Stimulated activated naive CD8-positive, alpha-beta T cell treated with anti-CD3 and anti-CD28 coated beads, Interleukin-15, amount 100 ng/mL, for 72 hours (primary cell): ENCODE measurements around the gene AP2A1.
"Not testable (repeated sequence)": the region's sequence is repeated elsewhere in the genome, so short reads cannot be mapped to it uniquely, and the experiment has no call there.

Experiments
- ATAC-seq: fragments of 150-1000 bp; cut with Tn5 transposase; 2 replicates; pipeline ENCODE4 v1.10.0; 2021; ENCODE audit warnings: mild to moderate bottlenecking, moderate library complexity
- DNase-seq, 2 donors: peaks; one replicate each; pipeline ENCODE4 v3.0.0; 2021 to 2022
- H3K27ac Mint-ChIP-seq, 2 donors: one replicate each; pipeline ENCODE4 v1.8.0; 2022; ENCODE audit warnings: mild to moderate bottlenecking in 2 of 2, mixed read lengths in 2 of 2, moderate library complexity in 2 of 2
- H3K27me3 Mint-ChIP-seq: one replicate; pipeline ENCODE4 v1.8.0; 2022; ENCODE audit warnings: mixed read lengths
- H3K4me1 Mint-ChIP-seq: one replicate; pipeline ENCODE4 v1.8.0; 2022; ENCODE audit warnings: mild to moderate bottlenecking, mixed read lengths
- H3K4me3 Mint-ChIP-seq, 2 donors: one replicate each; pipeline ENCODE4 v1.8.0; 2022; ENCODE audit warnings: mild to moderate bottlenecking in 2 of 2, mixed read lengths in 2 of 2, moderate library complexity in 1 of 2
- H3K9me3 Mint-ChIP-seq, 2 donors: one replicate each; pipeline ENCODE4 v1.8.0; 2022; ENCODE audit warnings: mixed read lengths in 2 of 2

AP2A1 gene

GRCh38 chr19:49766930-49767299, at the start of gene AP2A1:
Gene AP2A1, plus strand, starts transcription at chr19:49767001. Its CDS starts 133 bp downstream, at chr19:49767134.
- Mint-ChIP-seq H3K9me3 (no peaks in the 10 kb centered on the region), H3K4me1 (peaks cover 25% of the 10 kb centered on the region), H3K27me3 (no peaks in the 10 kb centered on the region), H3K4me3 (peak within 1 kb of the TSS; percentile 97 to 98), H3K27ac (peak within 1 kb of the TSS; percentile 89 to 96)
- ATAC-seq = peak; percentile 13
- DNase-seq = no peak

DNA sequence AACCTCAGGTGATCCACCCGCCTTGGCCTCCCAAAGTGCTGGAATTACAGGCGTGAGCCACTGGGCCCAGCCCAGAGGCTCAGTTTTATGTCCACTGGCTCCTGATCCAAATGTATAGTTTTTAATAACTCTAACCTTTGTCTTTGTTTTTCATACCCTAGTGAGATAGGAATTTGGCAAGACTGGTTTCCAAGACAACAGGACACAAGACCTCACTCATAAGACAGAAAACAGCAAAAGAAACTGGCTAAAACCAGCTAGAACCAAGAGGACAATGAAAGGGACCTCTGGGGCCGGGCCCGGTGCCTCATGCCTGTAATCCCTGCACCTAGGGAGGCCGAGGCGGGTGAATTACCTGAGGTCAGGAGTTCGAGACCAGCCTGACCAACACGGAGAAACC, 48.3 kb upstream of the AP2A1 start:
- no peaks in the 10 kb centered on the region for H3K9me3 Mint-ChIP-seq
- H3K4me3 Mint-ChIP-seq = peak overlapping the region; percentile 93 to 94
- ATAC-seq (no peak), DNase-seq (no peak)
- no peaks in the 10 kb centered on the region for H3K27me3 Mint-ChIP-seq
- peaks cover 19% of the 10 kb centered on the region for H3K4me1 Mint-ChIP-seq
- no peak overlapping the region for H3K27ac Mint-ChIP-seq

DNA sequence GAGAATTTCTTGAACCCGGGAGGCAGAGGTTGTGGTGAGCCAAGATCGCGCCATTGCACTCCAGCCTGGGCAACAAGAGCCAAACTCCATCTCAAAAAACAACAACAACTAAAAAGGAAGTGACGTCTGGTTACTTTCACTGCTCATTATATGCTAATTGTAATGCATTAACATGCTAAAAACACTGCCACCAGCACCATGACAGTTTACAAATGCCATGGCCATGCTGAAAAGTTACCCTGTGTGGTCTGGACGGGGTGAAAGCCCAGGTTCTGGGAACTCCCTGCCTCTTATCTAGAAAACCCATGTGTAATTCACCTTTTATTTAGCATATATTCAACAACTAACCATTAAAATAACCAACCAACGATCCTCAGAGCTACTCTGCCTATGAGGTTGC, 47.8 kb upstream of the AP2A1 start:
- Mint-ChIP-seq H3K27me3 (no peaks in the 10 kb centered on the region), H3K4me3 (no peak overlapping the region), H3K4me1 (peaks cover 19% of the 10 kb centered on the region), H3K9me3 (no peaks in the 10 kb centered on the region), H3K27ac (no peak overlapping the region)
- no peak for ATAC-seq
- no peak for DNase-seq

- DNase-seq, H3K4me3 Mint-ChIP-seq, H3K27ac Mint-ChIP-seq, H3K27me3 Mint-ChIP-seq, H3K9me3 Mint-ChIP-seq, ATAC-seq: not testable (repeated sequence)
- H3K4me1 Mint-ChIP-seq = peaks cover 19% of the 10 kb centered on the region
These were observed 47.4 kb upstream of the AP2A1 start for GRCh38 chr19:49719420-49719819.

DNA sequence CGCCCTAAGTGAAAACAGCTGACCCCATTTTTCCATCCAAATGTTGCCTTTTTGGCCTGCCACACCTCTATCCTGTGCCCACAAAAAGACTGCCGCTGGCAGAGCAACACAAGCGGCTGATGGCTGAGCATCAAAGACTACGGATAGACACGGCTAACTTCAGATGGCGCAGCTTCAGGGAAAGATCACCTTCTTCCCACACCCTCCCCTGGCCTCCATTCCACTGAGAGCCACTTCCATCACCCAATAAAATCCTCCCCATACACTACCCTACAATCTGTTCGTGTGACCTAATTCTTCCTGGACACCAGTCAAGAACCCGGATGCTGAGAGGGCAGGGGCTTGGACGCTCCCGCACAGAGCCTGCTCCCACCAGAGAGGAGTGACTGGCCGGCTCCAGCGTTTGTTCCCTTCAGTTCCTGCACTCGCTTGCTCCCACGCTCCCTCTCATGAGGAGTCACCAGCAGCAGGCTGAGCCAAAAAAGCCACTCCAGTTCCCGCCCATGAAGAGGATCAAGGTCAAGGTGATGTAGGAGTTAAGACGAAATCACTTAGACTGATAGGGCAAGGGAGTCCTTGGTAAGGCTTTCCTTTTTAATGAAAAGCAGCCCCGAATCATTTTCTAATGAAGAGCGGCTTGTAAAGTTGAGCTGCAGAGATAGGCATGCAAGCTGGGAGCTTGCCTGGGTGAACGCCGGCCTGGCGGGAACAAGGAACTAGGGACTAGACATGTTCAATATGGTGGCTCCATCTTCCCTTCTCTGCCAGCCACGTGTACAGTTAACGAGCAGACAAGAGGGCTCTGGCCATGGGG, 39.4 kb upstream of the AP2A1 start:
- Mint-ChIP-seq H3K9me3 (no peaks in the 10 kb centered on the region), H3K27ac (no peak overlapping the region), H3K4me1 (no peaks in the 10 kb centered on the region), H3K27me3 (no peaks in the 10 kb centered on the region), H3K4me3 (no peak overlapping the region)
- ATAC-seq = no peak
- DNase-seq = no peak

DNA sequence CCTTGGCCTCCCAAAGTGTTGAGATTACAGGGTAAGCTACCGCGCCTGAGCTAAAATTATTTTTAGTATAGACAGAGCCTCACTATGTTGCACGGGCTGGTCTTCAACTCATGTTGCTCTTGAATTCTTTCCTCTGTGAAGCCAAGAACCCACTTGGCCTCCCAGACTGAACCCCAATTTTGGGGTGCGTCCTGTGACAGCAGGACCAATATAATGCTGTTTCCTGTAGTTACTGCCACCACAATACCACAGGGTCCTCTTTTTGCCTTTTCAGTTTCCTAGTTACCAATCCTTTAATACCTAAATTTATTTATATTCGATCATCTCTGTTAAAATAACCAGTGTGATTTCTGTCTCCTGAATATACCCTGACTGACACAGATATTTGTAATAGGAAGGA, 36.6 kb upstream of the AP2A1 start:
- Mint-ChIP-seq H3K27ac (no peak overlapping the region), H3K27me3 (no peaks in the 10 kb centered on the region), H3K4me3 (no peak overlapping the region), H3K4me1 (no peaks in the 10 kb centered on the region), H3K9me3 (no peaks in the 10 kb centered on the region)
- no peak for DNase-seq
- no peak for ATAC-seq

DNA sequence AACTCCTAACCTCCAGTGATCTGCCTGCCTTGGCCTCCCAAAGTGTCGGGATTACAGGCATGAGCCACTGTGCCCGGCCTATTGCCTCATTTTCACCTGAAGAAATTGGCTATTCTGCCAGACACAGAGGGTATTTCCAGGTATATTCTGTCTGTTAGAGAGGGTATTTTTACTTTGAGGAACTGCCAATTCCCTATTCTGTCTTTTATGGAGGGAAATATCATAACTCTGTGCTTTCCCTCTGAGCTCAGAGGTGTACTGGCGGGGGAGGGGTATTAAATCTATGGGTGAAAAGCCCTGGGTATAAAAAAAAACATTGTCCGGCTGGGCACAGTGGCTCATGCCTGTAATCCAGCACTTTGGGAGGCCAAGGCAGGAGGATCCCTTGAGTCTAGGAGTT, 28.5 kb upstream of the AP2A1 start:
- H3K27ac Mint-ChIP-seq = no peak overlapping the region
- DNase-seq (no peak), ATAC-seq (no peak)
- peaks cover 6% of the 10 kb centered on the region for H3K4me1 Mint-ChIP-seq
- no peaks in the 10 kb centered on the region for H3K27me3 Mint-ChIP-seq
- no peaks in the 10 kb centered on the region for H3K9me3 Mint-ChIP-seq
- no peak overlapping the region for H3K4me3 Mint-ChIP-seq

DNA sequence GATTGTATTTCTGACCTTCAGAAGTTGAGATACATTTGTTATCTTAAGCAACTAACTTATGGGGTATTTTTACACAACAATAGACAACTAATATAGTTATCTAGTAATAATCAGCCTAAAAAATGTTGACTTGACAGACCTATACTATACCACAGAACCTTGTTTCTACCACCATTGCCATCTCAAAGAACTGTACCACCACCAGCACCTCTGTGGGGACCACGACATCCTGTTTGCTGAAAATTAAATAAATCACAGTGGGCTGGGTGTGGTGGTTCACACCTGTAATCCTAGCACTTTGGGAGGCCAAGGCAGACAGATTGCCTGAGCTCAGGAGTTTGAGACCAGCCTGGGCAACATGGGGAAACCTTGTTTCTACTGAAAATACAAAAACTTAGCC, 27.7 kb upstream of the AP2A1 start:
- no peak for DNase-seq
- Mint-ChIP-seq H3K27ac (no peak overlapping the region), H3K4me3 (no peak overlapping the region), H3K27me3 (no peaks in the 10 kb centered on the region), H3K9me3 (no peaks in the 10 kb centered on the region), H3K4me1 (peaks cover 6% of the 10 kb centered on the region)
- ATAC-seq = no peak

GRCh38 chr19:49739933-49740332, 26.9 kb upstream of the AP2A1 start:
- DNase-seq (no peak), ATAC-seq (no peak)
- Mint-ChIP-seq H3K4me3 (no peak overlapping the region), H3K4me1 (peaks cover 6% of the 10 kb centered on the region), H3K9me3 (no peaks in the 10 kb centered on the region), H3K27ac (no peak overlapping the region), H3K27me3 (no peaks in the 10 kb centered on the region)

GRCh38 chr19:49741210-49741844, 25.5 kb upstream of the AP2A1 start:
- no peak overlapping the region for H3K27ac Mint-ChIP-seq
- H3K27me3 Mint-ChIP-seq = no peaks in the 10 kb centered on the region
- H3K4me3 Mint-ChIP-seq = no peak overlapping the region
- no peak for ATAC-seq
- peaks cover 12% of the 10 kb centered on the region for H3K4me1 Mint-ChIP-seq
- H3K9me3 Mint-ChIP-seq = no peaks in the 10 kb centered on the region
- DNase-seq = no peak

DNA sequence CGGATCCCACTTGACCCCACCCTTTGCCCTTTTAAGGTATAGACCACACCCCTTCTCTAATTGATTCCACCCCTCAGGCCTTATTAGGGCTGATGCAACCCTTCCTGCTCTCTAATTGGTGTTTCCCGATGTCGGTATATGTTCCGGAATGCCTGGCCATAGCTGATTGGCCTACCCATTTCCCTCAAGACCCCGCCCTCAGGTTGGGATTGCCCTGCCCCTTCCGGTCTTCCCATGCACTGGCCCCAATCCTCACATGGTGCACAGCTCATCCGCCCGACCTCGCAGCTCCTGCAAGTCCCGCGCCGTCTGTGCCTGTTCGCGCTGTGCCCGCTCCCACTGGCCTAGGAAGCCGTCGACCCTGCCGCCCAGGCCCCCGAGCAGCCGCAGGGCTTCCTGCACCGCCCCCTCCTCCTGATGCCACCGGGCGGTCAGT, 21.8 kb upstream of the AP2A1 start:
- Mint-ChIP-seq H3K27me3 (peaks cover 9% of the 10 kb centered on the region), H3K4me1 (peaks cover 11% of the 10 kb centered on the region), H3K4me3 (no peak overlapping the region), H3K9me3 (no peaks in the 10 kb centered on the region), H3K27ac (no peak overlapping the region)
- DNase-seq (no peak), ATAC-seq (no peak)

- ATAC-seq = peak; percentile 53
- Mint-ChIP-seq H3K4me3 (peak overlapping the region in 1 of 2 donors; percentile 35), H3K27me3 (peaks cover 9% of the 10 kb centered on the region), H3K9me3 (no peaks in the 10 kb centered on the region), H3K27ac (peak overlapping the region; percentile 52 to 76), H3K4me1 (peaks cover 11% of the 10 kb centered on the region)
- peak; percentile 52 to 61 for DNase-seq
These were observed 20.4 kb upstream of the AP2A1 start for GRCh38 chr19:49746206-49746958.

DNA sequence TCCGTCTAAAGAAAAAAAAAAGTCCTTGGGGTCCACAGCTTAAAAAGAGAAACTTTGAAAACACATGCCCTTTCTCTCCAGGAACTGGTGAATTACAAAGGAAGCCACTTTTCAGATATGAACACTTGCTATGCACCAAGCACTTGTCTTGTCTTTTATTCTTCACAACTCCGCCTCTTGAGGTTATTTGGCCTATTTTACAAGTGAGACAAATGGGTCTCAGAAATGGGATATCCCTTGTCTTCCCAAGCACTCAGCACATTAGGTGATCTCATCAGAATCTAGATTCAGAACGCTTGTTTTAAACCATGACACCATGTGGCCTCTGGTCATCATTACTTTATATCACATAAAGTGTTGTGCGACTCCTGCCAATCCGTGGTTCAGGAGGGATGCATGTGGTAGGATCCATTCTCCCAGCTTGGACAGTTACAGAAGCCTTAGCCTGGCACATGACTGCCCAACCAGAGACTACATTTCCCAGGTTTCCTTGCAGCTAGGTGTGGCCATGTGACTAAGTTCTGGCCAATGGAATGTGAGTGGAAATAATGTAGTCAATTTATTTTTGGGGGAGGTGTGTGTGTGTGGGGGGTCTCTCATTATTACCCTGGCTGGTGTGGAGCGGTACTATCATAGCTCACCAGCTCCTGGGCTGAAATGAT, 17.6 kb upstream of the AP2A1 start:
- no peaks in the 10 kb centered on the region for H3K9me3 Mint-ChIP-seq
- no peak for DNase-seq
- H3K27ac Mint-ChIP-seq = no peak overlapping the region
- H3K4me3 Mint-ChIP-seq = no peak overlapping the region
- peaks cover 9% of the 10 kb centered on the region for H3K27me3 Mint-ChIP-seq
- ATAC-seq = no peak
- H3K4me1 Mint-ChIP-seq = peaks cover 11% of the 10 kb centered on the region

GRCh38 chr19:49749771-49750170, 17.0 kb upstream of the AP2A1 start:
- Mint-ChIP-seq H3K9me3 (peaks cover 0 to 2% of the 10 kb centered on the region in 2 donors), H3K4me1 (peaks cover 11% of the 10 kb centered on the region), H3K27me3 (peaks cover 9% of the 10 kb centered on the region), H3K4me3 (no peak overlapping the region), H3K27ac (no peak overlapping the region)
- no peak for DNase-seq
- ATAC-seq = no peak

- DNase-seq = no peak
- H3K4me1 Mint-ChIP-seq = no peaks in the 10 kb centered on the region
- ATAC-seq = no peak
- H3K27me3 Mint-ChIP-seq = peaks cover 9% of the 10 kb centered on the region
- peaks cover 0 to 6% of the 10 kb centered on the region in 2 donors for H3K9me3 Mint-ChIP-seq
- no peak overlapping the region for H3K4me3 Mint-ChIP-seq
- H3K27ac Mint-ChIP-seq = no peak overlapping the region
These were observed 14.1 kb upstream of the AP2A1 start for GRCh38 chr19:49752701-49753100.
